HepG2 (cell line): ENCODE data around the gene FBXO41. TPM values are rescaled to one million over a fixed set of nuclear protein-coding genes. Genes with fewer than 3 reads are reported as not detected.
A peak's percentile ranks its signal among the peaks of the same experiment; 100 is the strongest.

Experiments used
- BCL6 ChIP-seq: IDR thresholded peaks from 2 replicates; pipeline ENCODE4 v1.6.1; 2016; ENCODE audit warnings: missing genetic modification reagents, missing compliant biosample characterization
- CBFB ChIP-seq: sonication (generic); formaldehyde crosslinking; IDR thresholded peaks from 2 replicates; pipeline ENCODE4 v1.4.0; 2020; ENCODE audit warnings: missing genetic modification reagents
- ELF4 ChIP-seq: sonication (generic); formaldehyde crosslinking; IDR thresholded peaks from 2 replicates; pipeline ENCODE4 v1.5.0; 2020; ENCODE audit warnings: missing genetic modification reagents, mild to moderate bottlenecking, moderate library complexity, borderline replicate concordance
- FLYWCH1 ChIP-seq: sonication (generic); formaldehyde crosslinking; IDR thresholded peaks from 2 replicates; pipeline ENCODE4 v1.8.1; 2023; ENCODE audit warnings: mild to moderate bottlenecking, missing genetic modification reagents
- GATAD1 ChIP-seq: IDR thresholded peaks from 2 replicates; pipeline ENCODE4 v1.6.1; 2016; ENCODE audit warnings: missing genetic modification reagents, missing compliant biosample characterization
- HOXD1 ChIP-seq: sonication (generic); formaldehyde crosslinking; IDR thresholded peaks from 2 replicates; pipeline ENCODE4 v1.5.0; 2020; ENCODE audit warnings: missing genetic modification reagents
- JUNB ChIP-seq: sonication (generic); formaldehyde crosslinking; IDR thresholded peaks from 2 replicates; pipeline ENCODE4 v1.8.0; 2022; ENCODE audit warnings: missing genetic modification reagents, mild to moderate bottlenecking, borderline replicate concordance
- LRRFIP1 ChIP-seq: sonication (generic); formaldehyde crosslinking; conservative IDR thresholded peaks from 2 replicates; pipeline ENCODE4 v1.4.0; 2020; ENCODE audit warnings: missing genetic modification reagents
- PCBP1 ChIP-seq: fragments of 200-400 bp; formaldehyde crosslinking; IDR thresholded peaks from 2 replicates; pipeline ENCODE4 v1.6.1; 2017; ENCODE audit warnings: mild to moderate bottlenecking, low read depth, low read length, borderline replicate concordance
- PHF20 ChIP-seq: sonication (generic); formaldehyde crosslinking; IDR thresholded peaks from 2 replicates; pipeline ENCODE4 v1.5.0; 2020; ENCODE audit warnings: mild to moderate bottlenecking, missing genetic modification reagents
- POLR2AphosphoS2 ChIP-seq: IDR thresholded peaks from 2 replicates; pipeline ENCODE4 v1.6.1; 2011; ENCODE audit warnings: low read depth, low read length, improper control_type of control experiment
- SIX1 ChIP-seq: sonication (generic); formaldehyde crosslinking; IDR thresholded peaks from 2 replicates; pipeline ENCODE4 v1.4.0; 2020; ENCODE audit warnings: missing genetic modification reagents, borderline replicate concordance
- TOE1 ChIP-seq: sonication (generic); formaldehyde crosslinking; IDR thresholded peaks from 2 replicates; pipeline ENCODE4 v1.4.0; 2020; ENCODE audit warnings: mild to moderate bottlenecking, missing genetic modification reagents
- ZGPAT ChIP-seq: IDR thresholded peaks from 2 replicates; pipeline ENCODE4 v1.6.1; 2016; ENCODE audit warnings: mild to moderate bottlenecking
- ZNF251 ChIP-seq: sonication (generic); formaldehyde crosslinking; IDR thresholded peaks from 2 replicates; pipeline ENCODE4 v1.9.0; 2021; ENCODE audit warnings: mild to moderate bottlenecking, missing genetic modification reagents
- ZNF3 ChIP-seq: IDR thresholded peaks from 2 replicates; pipeline ENCODE4 v1.7.0; 2017; ENCODE audit warnings: inconsistent platforms
- ZNF430 ChIP-seq: sonication (generic); formaldehyde crosslinking; IDR thresholded peaks from 2 replicates; pipeline ENCODE4 v1.9.0; 2021; ENCODE audit warnings: mild to moderate bottlenecking, missing genetic modification reagents
- ZNF772 ChIP-seq: sonication (generic); formaldehyde crosslinking; IDR thresholded peaks from 2 replicates; pipeline ENCODE4 v1.5.0; 2020; ENCODE audit warnings: mild to moderate bottlenecking, missing genetic modification reagents
- polyA plus RNA-seq, 8 experiments: library from polyadenylated mRNA; depleted of rRNA in 3 of 8; stranded (reverse) in 7 of 8; unstranded in 1 of 8; fragments of >200 nt; fragmentation: Illumina TruSeq in 4 of 8; extraction: Trizol in 4 of 8; gene quantifications; 2 replicates each; pipeline versions ENCODE4 v1.2.1 to v1.2.3, GENCODE V29; 2011 to 2016; ENCODE audit warnings: low read depth in 4 of 8, missing spikeins in 1 of 8, mixed read lengths in 1 of 8; ENCODE audit not compliant: insufficient read depth in 1 of 8
- total RNA-seq, 5 experiments: library from RNA; depleted of rRNA; stranded (reverse); fragments of >200 nt; fragmentation: Illumina TruSeq; extraction: Trizol; gene quantifications; 2 replicates each; pipeline ENCODE4 v1.2.3, GENCODE V29; 2016; ENCODE audit warnings: low read depth in 1 of 5
- TF ChIP-seq, protein P1 (sequence below): conservative IDR thresholded peaks from 2 replicates; pipeline ENCODE4 v1.6.1; 2018; ENCODE audit warnings: missing genetic modification reagents
- TF ChIP-seq, protein P2 (sequence below): fragments of 450-650 bp; IDR thresholded peaks from 2 replicates; pipeline ENCODE4 v1.6.1; 2016

FBXO41 gene
- total and polyA plus RNA-seq, 2 of the 13 experiments (the other 11 are each of a cell fraction or from before 2014, with no cell fraction given): 4.2 to 10.3 TPM

DNA sequence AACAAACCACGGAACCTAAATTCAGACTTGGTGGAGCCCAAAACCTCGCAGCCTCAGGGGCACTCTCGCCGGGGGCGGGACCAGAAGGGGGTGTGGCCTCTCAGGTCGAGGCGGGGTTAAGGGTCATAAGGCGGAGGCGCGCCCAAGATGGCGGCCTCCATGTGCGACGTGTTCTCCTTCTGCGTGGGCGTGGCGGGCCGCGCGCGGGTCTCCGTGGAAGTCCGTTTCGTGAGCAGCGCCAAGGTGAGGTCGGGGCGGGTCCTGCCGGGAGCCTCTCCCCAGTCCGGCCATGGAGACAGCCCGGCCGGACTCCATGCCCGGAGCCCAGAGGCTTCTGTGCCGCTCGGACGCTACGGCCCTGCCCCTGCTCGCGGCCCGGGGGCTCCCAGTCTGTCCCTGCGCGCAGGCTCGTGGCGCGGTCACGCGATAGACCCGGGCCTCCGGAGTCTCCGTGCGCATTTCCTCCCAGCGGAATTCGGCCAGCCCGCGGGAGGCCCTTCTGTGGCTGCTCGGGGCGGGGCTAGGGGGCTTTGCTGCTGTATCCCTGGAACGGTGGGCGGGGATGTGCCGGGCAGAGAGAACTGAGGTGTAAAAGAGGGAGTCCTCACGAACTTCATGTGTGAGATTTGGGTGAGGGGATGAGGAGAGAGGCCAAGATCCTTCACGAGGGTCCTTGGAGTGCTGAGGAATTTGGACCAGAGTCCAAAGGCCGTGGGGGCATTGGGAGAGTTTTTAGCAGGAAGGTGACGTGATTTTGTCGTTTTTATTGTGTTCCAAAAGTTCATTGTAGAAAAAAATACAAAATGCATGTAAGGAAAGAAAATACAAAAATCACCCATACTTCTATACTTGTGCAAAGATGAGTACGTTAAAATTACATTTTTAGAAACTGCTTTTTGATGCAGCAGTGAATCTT, 69.9 kb downstream of the FBXO41 start, which contains the start of gene SMYD5 (continued):
- peak; percentile 57 for TF ChIP-seq ZGPAT (CRISPR knock-in tag)
- no peak for TF ChIP-seq SIX1 (CRISPR knock-in tag)
- TF ChIP-seq GATAD1 (CRISPR knock-in tag): peak; percentile 88
- 0 out of 2 replicates have a peak, but pooled peaks have one; percentile 89 for TF ChIP-seq FLYWCH1 (CRISPR knock-in tag)
- peak; percentile 68; the same call in 1 of the 2 replicates for TF ChIP-seq ZNF251 (CRISPR knock-in tag)
- TF ChIP-seq BCL6 (CRISPR knock-in tag): peak; percentile 18; the same call in 1 of the 2 replicates
- peak; percentile 60; the same call in 1 of the 2 replicates for TF ChIP-seq HOXD1
- TF ChIP-seq PCBP1: peak; percentile 89
- TF ChIP-seq POLR2AphosphoS2: 0 out of 2 replicates have a peak, but pooled peaks have one; percentile 76
- no peak for TF ChIP-seq ZNF3 (CRISPR knock-in tag)
- TF ChIP-seq PHF20 (CRISPR knock-in tag): peak; percentile 85
- no peak; the same call in 1 of the 2 replicates for TF ChIP-seq TOE1 (CRISPR knock-in tag)
- peak; percentile 60; the same call in 1 of the 2 replicates for TF ChIP-seq ZNF772
- TF ChIP-seq CBFB (CRISPR knock-in tag): no peak
- TF ChIP-seq ELF4 (CRISPR knock-in tag): 0 out of 2 replicates have a peak, but pooled peaks have one; percentile 12
- no peak; the same call in 1 of the 2 replicates for TF ChIP-seq LRRFIP1 (CRISPR knock-in tag)
- peak; percentile 85 for TF ChIP-seq ZNF430 (CRISPR knock-in tag)
- TF ChIP-seq JUNB: no peak
- TF ChIP-seq, protein P1, sequence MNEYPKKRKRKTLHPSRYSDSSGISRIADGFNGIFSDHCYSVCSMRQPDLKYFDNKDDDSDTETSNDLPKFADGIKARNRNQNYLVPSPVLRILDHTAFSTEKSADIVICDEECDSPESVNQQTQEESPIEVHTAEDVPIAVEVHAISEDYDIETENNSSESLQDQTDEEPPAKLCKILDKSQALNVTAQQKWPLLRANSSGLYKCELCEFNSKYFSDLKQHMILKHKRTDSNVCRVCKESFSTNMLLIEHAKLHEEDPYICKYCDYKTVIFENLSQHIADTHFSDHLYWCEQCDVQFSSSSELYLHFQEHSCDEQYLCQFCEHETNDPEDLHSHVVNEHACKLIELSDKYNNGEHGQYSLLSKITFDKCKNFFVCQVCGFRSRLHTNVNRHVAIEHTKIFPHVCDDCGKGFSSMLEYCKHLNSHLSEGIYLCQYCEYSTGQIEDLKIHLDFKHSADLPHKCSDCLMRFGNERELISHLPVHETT: peak; percentile 59
- TF ChIP-seq, protein P2, sequence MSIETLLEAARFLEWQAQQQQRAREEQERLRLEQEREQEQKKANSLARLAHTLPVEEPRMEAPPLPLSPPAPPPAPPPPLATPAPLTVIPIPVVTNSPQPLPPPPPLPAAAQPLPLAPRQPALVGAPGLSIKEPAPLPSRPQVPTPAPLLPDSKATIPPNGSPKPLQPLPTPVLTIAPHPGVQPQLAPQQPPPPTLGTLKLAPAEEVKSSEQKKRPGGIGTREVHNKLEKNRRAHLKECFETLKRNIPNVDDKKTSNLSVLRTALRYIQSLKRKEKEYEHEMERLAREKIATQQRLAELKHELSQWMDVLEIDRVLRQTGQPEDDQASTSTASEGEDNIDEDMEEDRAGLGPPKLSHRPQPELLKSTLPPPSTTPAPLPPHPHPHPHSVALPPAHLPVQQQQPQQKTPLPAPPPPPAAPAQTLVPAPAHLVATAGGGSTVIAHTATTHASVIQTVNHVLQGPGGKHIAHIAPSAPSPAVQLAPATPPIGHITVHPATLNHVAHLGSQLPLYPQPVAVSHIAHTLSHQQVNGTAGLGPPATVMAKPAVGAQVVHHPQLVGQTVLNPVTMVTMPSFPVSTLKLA: peak; percentile 59
